Neural cell (in vitro differentiated cells): Measurements from ENCODE around the gene IL21R. TPM values are rescaled to one million over a fixed set of nuclear protein-coding genes. Genes with fewer than 3 reads are reported as not detected.

Experiments used
- H2AFZ ChIP-seq: fragments of 200-600, 300-800 bp; sonication (generic), shearing (Covaris generic); 2 replicates; pipeline ENCODE4 v1.6.0; 2014; ENCODE audit warnings: low read depth, mild to moderate bottlenecking, antibody characterized with exemption, low read length, moderate library complexity
- H3F3A ChIP-seq: fragments of 200-600 bp; shearing (Covaris generic); 2 replicates; pipeline ENCODE4 v1.6.1; 2016; ENCODE audit warnings: mild to moderate bottlenecking, moderate library complexity, mixed read lengths, antibody characterized with exemption, low read length; ENCODE audit not compliant: insufficient read depth, poor library complexity, severe bottlenecking
- H3K27ac ChIP-seq: fragments of 200-600, 300-800 bp; sonication (generic), shearing (Covaris generic); 2 replicates; pipeline ENCODE4 v1.5.1; 2014; ENCODE audit warnings: mild to moderate bottlenecking, low read length, moderate library complexity
- H3K27me3 ChIP-seq: fragments of 300-800, 200-600 bp; sonication (generic), shearing (Covaris generic); 2 replicates; pipeline ENCODE4 v1.6.0; 2014; ENCODE audit warnings: mild to moderate bottlenecking, low read depth, low read length, moderate library complexity; ENCODE audit not compliant: insufficient read depth
- H3K36me3 ChIP-seq: fragments of 300-800, 200-600 bp; sonication (generic), shearing (Covaris generic); 2 replicates; pipeline ENCODE4 v1.5.1; 2014; ENCODE audit warnings: mild to moderate bottlenecking, antibody characterized with exemption, low read length, moderate library complexity; ENCODE audit not compliant: insufficient read depth
- H3K4me2 ChIP-seq: fragments of 300-800, 200-600 bp; sonication (generic), shearing (Covaris generic); 2 replicates; pipeline ENCODE4 v1.6.0; 2014; ENCODE audit warnings: mild to moderate bottlenecking, low read length
- H3K4me3 ChIP-seq: fragments of 300-800, 200-600 bp; sonication (generic), shearing (Covaris generic); 2 replicates; pipeline ENCODE4 v1.5.1; 2014; ENCODE audit warnings: mild to moderate bottlenecking, low read length, moderate library complexity
- H3K79me2 ChIP-seq: fragments of 200-600 bp; shearing (Covaris generic); replicated peaks from 2 replicates; pipeline ENCODE4 v1.6.0; 2014; ENCODE audit warnings: mild to moderate bottlenecking, low read length, moderate library complexity; ENCODE audit not compliant: insufficient read depth
- H3K9ac ChIP-seq: fragments of 300-800, 200-600 bp; sonication (generic), shearing (Covaris generic); 2 replicates; pipeline ENCODE4 v1.6.1; 2016; ENCODE audit warnings: mild to moderate bottlenecking, low read length, mixed read lengths
- H3K9me2 ChIP-seq: fragments of 200-600 bp; shearing (Covaris generic); 2 replicates; pipeline ENCODE4 v1.6.1; 2016; ENCODE audit warnings: mild to moderate bottlenecking, low read length, mixed read lengths; ENCODE audit not compliant: insufficient read depth
- H3K9me3 ChIP-seq: fragments of 200-600, 300-800 bp; sonication (generic), shearing (Covaris generic); 2 replicates; pipeline ENCODE4 v1.6.1; 2016; ENCODE audit warnings: mild to moderate bottlenecking, mixed run types, low read length, moderate library complexity, mixed read lengths
- H4K20me1 ChIP-seq: fragments of 200-600 bp; shearing (Covaris generic); 2 replicates; pipeline ENCODE4 v1.6.1; 2016; ENCODE audit warnings: mild to moderate bottlenecking, mixed run types; ENCODE audit not compliant: insufficient read depth
- EP300 ChIP-seq: fragments of 450-650 bp; conservative IDR thresholded peaks from 2 replicates; pipeline ENCODE4 v1.6.1; 2014; ENCODE audit warnings: antibody characterized with exemption, mild to moderate bottlenecking, moderate library complexity; ENCODE audit not compliant: poor library complexity, severe bottlenecking
- EZH2 ChIP-seq: fragments of 200-600, 300-800 bp; shearing (Covaris generic), sonication (generic); IDR thresholded peaks from 2 replicates; pipeline ENCODE4 v1.6.1; 2014; ENCODE audit warnings: antibody characterized with exemption, low read length, borderline replicate concordance, mild to moderate bottlenecking; ENCODE audit not compliant: insufficient read depth, poor library complexity, severe bottlenecking
- MXI1 ChIP-seq: fragments of 450-650 bp; conservative IDR thresholded peaks from 2 replicates; pipeline ENCODE4 v1.6.1; 2014; ENCODE audit warnings: antibody characterized with exemption, mild to moderate bottlenecking; ENCODE audit not compliant: poor library complexity, severe bottlenecking
- POLR2AphosphoS5 ChIP-seq: IDR thresholded peaks from 2 replicates; pipeline ENCODE4 v1.6.1; 2012
- RAD21 ChIP-seq: fragments of 450-650 bp; conservative IDR thresholded peaks from 2 replicates; pipeline ENCODE4 v1.6.1; 2014; ENCODE audit warnings: antibody characterized with exemption, mild to moderate bottlenecking, moderate library complexity
- SMC3 ChIP-seq: fragments of 450-650 bp; conservative IDR thresholded peaks from 2 replicates; pipeline ENCODE4 v1.6.1; 2014; ENCODE audit warnings: antibody characterized with exemption, mild to moderate bottlenecking, moderate library complexity; ENCODE audit not compliant: poor library complexity
- TAF1 ChIP-seq: IDR thresholded peaks from 2 replicates; pipeline ENCODE4 v1.6.1; 2012; ENCODE audit warnings: low read depth
- polyA plus RNA-seq: library from polyadenylated mRNA; depleted of rRNA; stranded (reverse); fragments of >200 nt; gene quantifications from 2 replicates; pipeline ENCODE4 v1.2.3, GENCODE V29; 2014
- TF ChIP-seq, protein P1 (sequence below): fragments of 450-650 bp; IDR thresholded peaks from 2 replicates; pipeline ENCODE4 v1.5.1; 2014; ENCODE audit warnings: antibody characterized with exemption, mild to moderate bottlenecking, moderate library complexity; ENCODE audit not compliant: poor library complexity, severe bottlenecking
- TF ChIP-seq, protein P2 (sequence below): IDR thresholded peaks from 2 replicates; pipeline ENCODE4 v1.6.1; 2012; ENCODE audit warnings: borderline replicate concordance

IL21R gene
- polyA plus RNA-seq, 1 donor from 2014 or later: not detected

DNA sequence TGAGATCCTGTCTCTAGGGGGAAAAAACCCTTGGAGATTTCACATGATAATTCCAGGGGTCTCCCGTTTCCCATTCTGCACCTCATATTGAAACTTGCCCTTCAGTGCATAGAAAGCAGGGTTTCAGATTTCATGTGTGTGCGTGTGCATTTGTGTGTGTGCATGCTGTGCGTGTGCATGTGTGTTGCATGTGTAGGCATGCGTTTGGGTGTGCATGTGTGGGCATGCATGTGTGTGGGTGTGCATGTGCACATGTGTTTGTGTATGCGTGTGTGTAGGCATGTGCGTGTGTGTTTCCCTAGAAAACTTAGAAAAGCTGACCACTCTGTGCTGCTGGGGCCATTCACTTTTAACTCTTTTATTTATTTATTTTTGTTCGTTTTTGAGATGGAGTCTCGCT lies 40.0 kb downstream of the IL21R start:
- Histone ChIP-seq H3K4me2 (no peak overlapping the region), H3F3A (no peaks in the 10 kb centered on the region), H3K36me3 (no peaks in the 10 kb centered on the region), H3K27ac (no peak overlapping the region), H3K9me2 (no peaks in the 10 kb centered on the region), H3K4me3 (no peak overlapping the region), H3K79me2 (no peaks in the 10 kb centered on the region), H3K9ac (no peak overlapping the region), H3K27me3 (no peaks in the 10 kb centered on the region), H4K20me1 (no peaks in the 10 kb centered on the region), H3K9me3 (no peaks in the 10 kb centered on the region), H2AFZ (no peak overlapping the region)
- TF ChIP-seq, protein P1, sequence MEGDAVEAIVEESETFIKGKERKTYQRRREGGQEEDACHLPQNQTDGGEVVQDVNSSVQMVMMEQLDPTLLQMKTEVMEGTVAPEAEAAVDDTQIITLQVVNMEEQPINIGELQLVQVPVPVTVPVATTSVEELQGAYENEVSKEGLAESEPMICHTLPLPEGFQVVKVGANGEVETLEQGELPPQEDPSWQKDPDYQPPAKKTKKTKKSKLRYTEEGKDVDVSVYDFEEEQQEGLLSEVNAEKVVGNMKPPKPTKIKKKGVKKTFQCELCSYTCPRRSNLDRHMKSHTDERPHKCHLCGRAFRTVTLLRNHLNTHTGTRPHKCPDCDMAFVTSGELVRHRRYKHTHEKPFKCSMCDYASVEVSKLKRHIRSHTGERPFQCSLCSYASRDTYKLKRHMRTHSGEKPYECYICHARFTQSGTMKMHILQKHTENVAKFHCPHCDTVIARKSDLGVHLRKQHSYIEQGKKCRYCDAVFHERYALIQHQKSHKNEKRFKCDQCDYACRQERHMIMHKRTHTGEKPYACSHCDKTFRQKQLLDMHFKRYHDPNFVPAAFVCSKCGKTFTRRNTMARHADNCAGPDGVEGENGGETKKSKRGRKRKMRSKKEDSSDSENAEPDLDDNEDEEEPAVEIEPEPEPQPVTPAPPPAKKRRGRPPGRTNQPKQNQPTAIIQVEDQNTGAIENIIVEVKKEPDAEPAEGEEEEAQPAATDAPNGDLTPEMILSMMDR: no peak
- no peak for TF ChIP-seq MXI1
- no peak for TF ChIP-seq SMC3
- no peak for TF ChIP-seq EP300
- no peak for TF ChIP-seq EZH2
- TF ChIP-seq, protein P2, sequence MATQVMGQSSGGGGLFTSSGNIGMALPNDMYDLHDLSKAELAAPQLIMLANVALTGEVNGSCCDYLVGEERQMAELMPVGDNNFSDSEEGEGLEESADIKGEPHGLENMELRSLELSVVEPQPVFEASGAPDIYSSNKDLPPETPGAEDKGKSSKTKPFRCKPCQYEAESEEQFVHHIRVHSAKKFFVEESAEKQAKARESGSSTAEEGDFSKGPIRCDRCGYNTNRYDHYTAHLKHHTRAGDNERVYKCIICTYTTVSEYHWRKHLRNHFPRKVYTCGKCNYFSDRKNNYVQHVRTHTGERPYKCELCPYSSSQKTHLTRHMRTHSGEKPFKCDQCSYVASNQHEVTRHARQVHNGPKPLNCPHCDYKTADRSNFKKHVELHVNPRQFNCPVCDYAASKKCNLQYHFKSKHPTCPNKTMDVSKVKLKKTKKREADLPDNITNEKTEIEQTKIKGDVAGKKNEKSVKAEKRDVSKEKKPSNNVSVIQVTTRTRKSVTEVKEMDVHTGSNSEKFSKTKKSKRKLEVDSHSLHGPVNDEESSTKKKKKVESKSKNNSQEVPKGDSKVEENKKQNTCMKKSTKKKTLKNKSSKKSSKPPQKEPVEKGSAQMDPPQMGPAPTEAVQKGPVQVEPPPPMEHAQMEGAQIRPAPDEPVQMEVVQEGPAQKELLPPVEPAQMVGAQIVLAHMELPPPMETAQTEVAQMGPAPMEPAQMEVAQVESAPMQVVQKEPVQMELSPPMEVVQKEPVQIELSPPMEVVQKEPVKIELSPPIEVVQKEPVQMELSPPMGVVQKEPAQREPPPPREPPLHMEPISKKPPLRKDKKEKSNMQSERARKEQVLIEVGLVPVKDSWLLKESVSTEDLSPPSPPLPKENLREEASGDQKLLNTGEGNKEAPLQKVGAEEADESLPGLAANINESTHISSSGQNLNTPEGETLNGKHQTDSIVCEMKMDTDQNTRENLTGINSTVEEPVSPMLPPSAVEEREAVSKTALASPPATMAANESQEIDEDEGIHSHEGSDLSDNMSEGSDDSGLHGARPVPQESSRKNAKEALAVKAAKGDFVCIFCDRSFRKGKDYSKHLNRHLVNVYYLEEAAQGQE: no peak

- Histone ChIP-seq H3K4me2 (no peak overlapping the region), H3K4me3 (no peak overlapping the region), H3K9me2 (no peaks in the 10 kb centered on the region), H3K9me3 (no peaks in the 10 kb centered on the region), H3K9ac (no peak overlapping the region), H3K27ac (no peak overlapping the region), H3K79me2 (no peaks in the 10 kb centered on the region), H3K27me3 (no peaks in the 10 kb centered on the region), H2AFZ (no peak overlapping the region), H4K20me1 (no peaks in the 10 kb centered on the region), H3F3A (no peaks in the 10 kb centered on the region), H3K36me3 (no peaks in the 10 kb centered on the region)
- TF ChIP-seq SMC3 (no peak), EZH2 (no peak), TAF1 (no peak), RAD21 (no peak), MXI1 (no peak), POLR2AphosphoS5 (no peak), EP300 (no peak)
- TF ChIP-seq, protein P1: no peak
- TF ChIP-seq, protein P2: no peak
Observed at GRCh38 chr16:27444015-27444414, 42.0 kb downstream of the IL21R start.
